Gastroesophageal sphincter (tissue), 4 donors: ENCODE data around the gene TBC1D25. TPM values are rescaled to one million over a fixed set of nuclear protein-coding genes. Genes with fewer than 3 reads are reported as not detected.
A peak's percentile ranks its signal among the peaks of the same experiment; 100 is the strongest.

Source experiments
- ATAC-seq: fragments of 150-250 bp; one replicate; pipeline ENCODE4 v1.9.1; 2016; ENCODE audit warnings: mild to moderate bottlenecking, moderate library complexity
- H3K27ac ChIP-seq, 4 donors: fragments of 200-600 bp; sonication (generic) in 3 of 4; 1 replicate in 3 of 4; 2 replicates in 1 of 4; pipeline ENCODE4 v1.5.1; 2016 to 2019
- H3K27me3 ChIP-seq: fragments of 200-600 bp; sonication (generic); one replicate; pipeline ENCODE4 v1.5.1; 2019
- H3K36me3 ChIP-seq, 2 donors: fragments of 200-600 bp; sonication (generic); one replicate each; pipeline ENCODE4 v1.5.1; 2019; ENCODE audit warnings: control low read depth in 1 of 2
- H3K4me1 ChIP-seq, 3 donors: fragments of 200-600 bp; sonication (generic); 1 replicate in 2 of 3; 2 replicates in 1 of 3; pipeline ENCODE4 v1.5.1; 2016 to 2019; ENCODE audit warnings: control low read depth in 2 of 3
- H3K4me3 ChIP-seq, 2 donors: fragments of 200-600 bp; sonication (generic); one replicate each; pipeline ENCODE4 v1.5.1; 2019; ENCODE audit warnings: mild to moderate bottlenecking in 1 of 2, moderate library complexity in 1 of 2
- H3K9me3 ChIP-seq, 3 donors: fragments of 200-600 bp; sonication (generic); one replicate each; pipeline ENCODE4 v1.5.1; 2017 to 2019; ENCODE audit warnings: control low read depth in 2 of 3
- CTCF ChIP-seq, 4 experiments: fragments of 200-600 bp in 2 of 4; fragments of 450-650 bp in 2 of 4; sonication (generic) in 1 of 4; IDR thresholded peaks; one replicate each; pipeline ENCODE4 v1.5.1; 2017 to 2019; ENCODE audit warnings: antibody characterized with exemption in 4 of 4, mild to moderate bottlenecking in 2 of 4, moderate library complexity in 2 of 4
- EP300 ChIP-seq: sonication (generic); formaldehyde crosslinking; IDR thresholded peaks from one replicate; pipeline ENCODE4 v1.6.1; 2017; ENCODE audit warnings: antibody characterized with exemption, mild to moderate bottlenecking
- POLR2A ChIP-seq, 2 donors: fragments of 450-650 bp; IDR thresholded peaks; one replicate each; pipeline ENCODE4 v1.6.1; 2017; ENCODE audit warnings: antibody characterized with exemption in 2 of 2, mild to moderate bottlenecking in 2 of 2, moderate library complexity in 1 of 2
- POLR2AphosphoS5 ChIP-seq: sonication (generic); formaldehyde crosslinking; IDR thresholded peaks from one replicate; pipeline ENCODE4 v1.6.1; 2017; ENCODE audit warnings: antibody characterized with exemption
- WGBS, 2 donors: methylation state at CpG; one replicate each; pipeline ENCODE4 v1.1.5; 2018; ENCODE audit warnings: low coverage in 1 of 2; 5-methylcytosine and 5-hydroxymethylcytosine counted together
- total RNA-seq, 4 donors: library from RNA; depleted of rRNA; stranded (reverse); fragments of >200 nt; gene quantifications; one replicate each; pipeline ENCODE4 v1.1.0, GENCODE V29; 2016

Gene TBC1D25
- total RNA-seq, 4 donors from 2014 or later: 8.4 to 16.9 (median 12.7) TPM

DNA sequence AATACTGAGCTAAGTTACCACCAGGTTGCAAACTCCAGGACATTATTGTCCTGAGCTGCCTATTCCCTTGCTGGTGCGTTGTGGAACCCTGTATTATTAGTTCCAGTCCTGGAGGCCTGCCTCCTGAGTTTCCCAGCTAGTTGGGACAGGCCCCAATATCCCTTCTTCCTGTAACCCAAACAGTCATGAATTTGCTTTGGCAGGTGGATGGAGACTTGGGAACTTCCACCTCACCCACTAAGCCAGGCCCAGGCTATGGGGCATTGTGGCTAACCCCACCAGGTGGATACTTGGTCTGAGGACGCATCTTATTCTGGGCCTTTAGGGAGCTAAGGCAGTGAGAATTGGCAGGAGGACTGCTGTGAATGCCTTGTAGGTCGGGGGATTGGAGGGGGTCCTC is 39.7 kb downstream of the TBC1D25 start:
- Histone ChIP-seq H3K4me1 (peaks cover 6 to 16% (median 13%) of the 10 kb centered on the region in 3 donors), H3K4me3 (no peak overlapping the region), H3K36me3 (peaks cover 3 to 47% of the 10 kb centered on the region in 2 donors), H3K27me3 (no peaks in the 10 kb centered on the region), H3K9me3 (no peaks in the 10 kb centered on the region), H3K27ac (no peak overlapping the region)
- 100% methylated on average over 1 of the region's 3 CpGs; no CpG with 5 or more reads in 1 of the 2 donors for WGBS, 2 donors
- no peak for ATAC-seq
- TF ChIP-seq EP300 (no peak), CTCF (IDR thresholded peaks at IDR 0.05) (no peak), POLR2AphosphoS5 (no peak), POLR2A (IDR thresholded peaks at IDR 0.05) (no peak)

DNA sequence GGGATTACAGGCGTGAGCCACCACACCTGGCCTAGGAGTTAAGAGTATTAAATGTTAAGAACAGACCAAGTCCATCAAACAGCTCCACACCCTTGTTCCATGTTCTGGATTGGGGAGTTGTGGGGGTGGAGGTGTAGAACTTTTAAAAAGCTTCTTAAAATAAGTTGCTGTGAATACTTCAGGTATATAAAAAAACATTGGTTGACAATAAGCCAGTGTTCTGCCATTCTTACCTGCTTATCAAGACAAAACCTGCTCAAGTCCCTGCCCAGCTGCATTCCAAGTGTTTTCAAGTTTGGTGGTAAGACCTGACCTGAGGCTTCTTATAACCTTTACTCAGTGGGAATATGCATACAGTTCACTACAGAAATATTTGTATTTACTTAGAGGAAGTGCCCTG is 41.1 kb downstream of the TBC1D25 start:
- no peak for ATAC-seq
- TF ChIP-seq CTCF (IDR thresholded peaks at IDR 0.05) (no peak), EP300 (no peak), POLR2AphosphoS5 (no peak), POLR2A (IDR thresholded peaks at IDR 0.05) (no peak)
- no peak overlapping the region for H3K4me3 ChIP-seq
- WGBS, 2 donors: no CpG with 5 or more reads among the region's 1 CpG
- no peak overlapping the region for H3K27ac ChIP-seq
- peaks cover 4 to 10% (median 8%) of the 10 kb centered on the region in 3 donors for H3K4me1 ChIP-seq
- no peaks in the 10 kb centered on the region for H3K9me3 ChIP-seq
- H3K36me3 ChIP-seq: peaks cover 1 to 42% of the 10 kb centered on the region in 2 donors
- no peaks in the 10 kb centered on the region for H3K27me3 ChIP-seq

GRCh38 chrX:48584698-48585097 is 45.2 kb downstream of the TBC1D25 start:
- 41 to 86% methylated on average over 2 of the region's 2 CpGs for WGBS, 2 donors
- no peak for ATAC-seq

GRCh38 chrX:48589482-48590162 is 50.1 kb downstream of the TBC1D25 start:
- 28 to 40% methylated on average over 6 to 12 of the region's 13 CpGs for WGBS, 2 donors
- ATAC-seq: peak; percentile 57
- H3K36me3 ChIP-seq: no peaks in the 10 kb centered on the region
- H3K9me3 ChIP-seq: no peaks in the 10 kb centered on the region
- H3K4me1 ChIP-seq: peaks cover 0 to 8% (median 0%) of the 10 kb centered on the region in 3 donors
- no peak for TF ChIP-seq POLR2A (IDR thresholded peaks at IDR 0.05)
- no peak for TF ChIP-seq CTCF (IDR thresholded peaks at IDR 0.05)
- no peak for TF ChIP-seq EP300
- TF ChIP-seq POLR2AphosphoS5: no peak
- H3K27ac ChIP-seq: peak overlapping the region in 3 of 4 donors; percentile 21 to 56 (median 55)
- peak overlapping the region in 1 of 2 donors; percentile 8 for H3K4me3 ChIP-seq
- H3K27me3 ChIP-seq: no peaks in the 10 kb centered on the region

More at GRCh38 chrX:48584698-48585097, 45.2 kb downstream of the TBC1D25 start:
- Histone ChIP-seq H3K4me3 (no peak overlapping the region), H3K27me3 (no peaks in the 10 kb centered on the region), H3K9me3 (no peaks in the 10 kb centered on the region), H3K27ac (no peak overlapping the region), H3K4me1 (no peaks in the 10 kb centered on the region), H3K36me3 (peaks cover 0 to 1% of the 10 kb centered on the region in 2 donors)
- no peak for TF ChIP-seq CTCF (IDR thresholded peaks at IDR 0.05)
- TF ChIP-seq POLR2AphosphoS5: no peak
- no peak for TF ChIP-seq POLR2A (IDR thresholded peaks at IDR 0.05)
- TF ChIP-seq EP300: no peak
